GM19025 (cell line): Measurements from ENCODE around the gene ZBTB18.
A peak's percentile ranks its signal among the peaks of the same experiment; 100 is the strongest.
"Not testable (repeated sequence)": the region's sequence is repeated elsewhere in the genome, so short reads cannot be mapped to it uniquely, and the experiment has no call there.

Experiments used
- ATAC-seq: cut with Tn5 transposase; IDR thresholded peaks from one replicate; pipeline ENCODE4 v1.9.1; 2021; ENCODE audit warnings: mild to moderate bottlenecking, low read depth, moderate library complexity; ENCODE audit not compliant: unreplicated experiment

Gene ZBTB18

GRCh38 chr1:244041466-244042120 lies 9.5 kb upstream of the ZBTB18 start:
- no peak for ATAC-seq

- no peak for ATAC-seq
Observed at GRCh38 chr1:244042293-244042692, 8.8 kb upstream of the ZBTB18 start.

GRCh38 chr1:244044423-244044822 lies 6.7 kb upstream of the ZBTB18 start:
- no peak for ATAC-seq

- not testable (repeated sequence) for ATAC-seq
Observed at GRCh38 chr1:244046254-244046653, 4.8 kb upstream of the ZBTB18 start.

GRCh38 chr1:244046907-244047611 lies 4.0 kb upstream of the ZBTB18 start:
- no peak for ATAC-seq

- peak; percentile 65 for ATAC-seq
Observed at GRCh38 chr1:244047621-244048255, 3.3 kb upstream of the ZBTB18 start.

- ATAC-seq: peak; percentile 74
Observed at GRCh38 chr1:244048256-244049161, 2.6 kb upstream of the ZBTB18 start.

- no peak for ATAC-seq
Observed at GRCh38 chr1:244049162-244050013, 1.7 kb upstream of the ZBTB18 start.

- no peak for ATAC-seq
Observed at GRCh38 chr1:244050014-244050834, 859 bp upstream of the ZBTB18 start.

- ATAC-seq: no peak
Observed at GRCh38 chr1:244052016-244052727, 1.1 kb downstream of the ZBTB18 start.

GRCh38 chr1:244052728-244053312 lies 1.7 kb downstream of the ZBTB18 start:
- no peak for ATAC-seq

GRCh38 chr1:244053831-244054230 lies 2.7 kb downstream of the ZBTB18 start:
- no peak for ATAC-seq

GRCh38 chr1:244054247-244054923 lies 3.3 kb downstream of the ZBTB18 start:
- ATAC-seq: no peak

- ATAC-seq: no peak
Observed at GRCh38 chr1:244054924-244055263, 3.8 kb downstream of the ZBTB18 start.

GRCh38 chr1:244056577-244056976 lies 5.5 kb downstream of the ZBTB18 start:
- ATAC-seq: no peak

- no peak for ATAC-seq
Observed at GRCh38 chr1:244057474-244058385, 6.6 kb downstream of the ZBTB18 start.
